Right ventricle myocardium superior (tissue), 1 donor: ENCODE results near the gene CCNI. TPM values are rescaled to one million over a fixed set of nuclear protein-coding genes. Genes with fewer than 3 reads are reported as not detected.
"Not testable (repeated sequence)": the region's sequence is repeated elsewhere in the genome, so short reads cannot be mapped to it uniquely, and the experiment has no call there.

Experiments used
- ATAC-seq: fragments of 200-7000 bp; cut with Tn5 transposase; one replicate; pipeline ENCODE4 v1.9.1; 2020; ENCODE audit warnings: mild to moderate bottlenecking; ENCODE audit not compliant: poor library complexity
- DNase-seq: peaks from one replicate; pipeline ENCODE4 v3.0.0-alpha.2; 2020
- intact Hi-C: fragments of 100-400 bp; cut with DNase I; formaldehyde crosslinking; loops from one replicate; pipeline ENCODE4 v1.11.2; 2022
- total RNA-seq: library from RNA; stranded (reverse); fragmentation: NEBNext Ultra II Directional; extraction: Animal tissue kit (Norgen Biotek cat#: 25700); gene quantifications from one replicate; pipeline ENCODE4 v1.2.1, GENCODE V29; 2021
- donor health status: DM: no; HTN: yes; CAD: no; lungs with severe emphysema.

Gene CCNI
- total RNA-seq, 1 donor from 2014 or later = 242 TPM

DNA sequence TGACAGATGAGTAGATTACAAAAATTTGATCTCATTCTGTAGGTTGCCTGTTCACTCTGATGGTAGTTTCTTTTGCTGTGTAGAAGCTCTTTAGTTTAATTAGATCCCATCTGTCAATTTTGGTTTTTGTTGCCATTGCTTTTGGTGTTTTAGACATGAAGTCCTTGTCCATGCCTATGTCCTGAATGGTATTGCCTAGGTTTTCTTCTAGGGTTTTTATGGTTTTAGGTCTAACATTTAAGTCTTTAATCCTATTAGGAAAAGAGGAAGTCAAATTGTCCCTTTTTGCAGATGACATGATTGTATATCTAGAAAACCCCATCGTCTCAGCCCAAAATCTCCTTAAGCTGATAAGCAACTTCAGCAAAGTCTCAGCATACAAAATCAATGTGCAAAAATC is 11.2 kb upstream of the CCNI start:
- ATAC-seq, DNase-seq, intact Hi-C loops: not testable (repeated sequence)

DNA sequence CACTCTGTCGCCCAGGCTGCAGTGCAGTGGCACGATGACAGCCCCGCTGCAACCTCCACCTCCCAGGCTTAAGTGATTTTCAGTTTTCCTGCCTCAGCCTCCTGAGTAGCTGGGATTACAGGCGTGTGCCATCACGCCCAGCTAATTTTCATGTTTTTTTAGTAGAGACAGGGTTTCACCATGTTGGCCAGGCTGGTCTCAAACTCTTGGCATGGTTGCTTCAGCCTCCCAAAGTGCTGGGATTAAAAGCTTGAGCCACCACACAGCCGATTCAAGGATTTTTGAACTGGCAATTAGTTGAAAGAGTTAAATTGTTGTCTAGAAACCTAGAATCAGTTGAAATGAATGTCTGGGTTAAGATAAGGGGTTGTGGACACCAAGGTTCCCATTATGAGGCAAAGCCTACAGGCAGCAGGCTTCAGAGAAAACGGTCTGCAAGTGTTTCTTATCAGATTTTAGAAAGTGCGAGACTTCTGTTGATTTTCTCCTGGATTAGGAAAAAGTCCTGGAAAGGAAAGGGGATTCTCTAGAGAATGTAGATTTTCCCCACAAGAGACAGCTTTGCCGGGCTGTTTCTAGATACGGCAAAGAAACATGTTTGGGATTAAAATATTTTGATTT is 8.3 kb upstream of the CCNI start:
- ATAC-seq = no peak
- intact Hi-C loops = no loop called here
- DNase-seq = no peak

DNA sequence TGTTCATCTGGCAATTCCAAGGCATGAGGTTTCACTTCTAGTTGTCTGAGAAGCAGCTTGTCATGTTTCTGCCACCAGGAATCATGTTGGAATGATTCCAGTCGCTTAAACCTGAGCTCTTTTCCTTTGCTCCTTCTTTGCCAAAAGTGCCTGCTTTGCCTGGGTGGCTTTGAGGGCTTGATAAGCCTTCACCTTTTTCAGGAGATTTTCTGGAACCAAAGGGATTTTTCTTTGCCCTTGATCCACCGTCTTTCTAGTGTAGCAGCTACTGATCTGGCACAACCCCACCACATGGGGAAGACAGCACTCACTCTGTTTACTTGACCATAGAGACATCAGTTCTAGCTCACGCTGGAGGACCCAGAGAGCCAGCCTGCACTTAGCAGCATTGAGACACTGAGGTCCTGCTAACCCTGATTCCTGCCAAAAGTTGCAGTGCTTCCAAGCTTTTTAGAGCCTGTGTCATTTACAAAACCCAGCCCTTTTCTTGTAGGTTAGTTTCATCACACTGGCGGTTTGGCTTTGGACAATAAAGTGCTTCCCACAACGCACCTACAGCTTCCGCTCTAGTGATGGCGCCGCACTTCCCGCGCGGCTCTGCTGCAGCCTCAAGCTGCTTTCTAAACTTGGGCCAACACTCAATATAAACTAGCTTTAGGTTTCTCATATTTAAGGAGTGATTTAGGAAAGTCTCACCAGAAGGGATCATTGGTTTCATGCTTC is 7.3 kb upstream of the CCNI start:
- ATAC-seq (no peak), DNase-seq (no peak)
- intact Hi-C loops = no loop called here

DNA sequence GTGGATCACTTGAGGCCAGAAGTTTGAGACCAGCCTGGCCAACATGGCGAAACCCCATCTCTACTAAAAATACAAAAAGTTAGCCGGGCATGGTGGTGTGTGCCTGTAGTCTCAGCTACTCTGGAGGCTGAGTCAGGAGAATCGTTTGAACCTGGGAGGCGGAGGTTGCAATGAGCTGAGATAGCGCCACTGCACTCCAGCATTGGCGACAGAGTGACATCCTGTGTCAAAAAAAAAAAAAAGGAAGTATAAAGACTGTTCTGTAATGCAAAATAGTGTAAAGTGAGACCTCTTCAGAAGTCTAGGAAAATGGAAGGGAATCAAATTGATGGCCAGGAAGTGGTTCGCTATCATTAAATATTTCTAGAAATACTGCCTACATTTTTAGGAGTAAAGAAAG is 5.0 kb upstream of the CCNI start:
- not testable (repeated sequence) for ATAC-seq, DNase-seq

DNA sequence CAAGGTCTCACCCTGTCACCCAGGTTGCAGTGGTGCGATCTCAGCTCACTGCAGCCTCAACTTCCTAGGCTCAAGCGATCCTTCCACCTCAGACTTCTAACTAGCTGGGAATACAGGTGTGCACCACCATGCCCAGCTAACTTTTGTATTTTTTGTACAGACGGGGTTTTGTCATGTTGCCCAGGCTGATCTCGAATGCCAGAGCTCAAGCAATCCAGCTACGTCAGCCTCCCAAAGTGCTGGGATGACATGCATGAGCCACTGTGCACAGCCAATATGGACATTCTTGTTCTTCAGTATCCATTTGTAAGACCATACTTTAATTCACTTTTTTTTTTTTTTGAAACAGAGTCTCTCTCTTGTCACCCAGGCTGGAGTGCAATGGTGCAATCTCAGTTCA is 3.5 kb upstream of the CCNI start:
- ATAC-seq (no peak), DNase-seq (no peak)
- intact Hi-C loops = no loop called here

More for the DNA sequence above, 5.0 kb upstream of the CCNI start:
- intact Hi-C loops = not testable (repeated sequence)

DNA sequence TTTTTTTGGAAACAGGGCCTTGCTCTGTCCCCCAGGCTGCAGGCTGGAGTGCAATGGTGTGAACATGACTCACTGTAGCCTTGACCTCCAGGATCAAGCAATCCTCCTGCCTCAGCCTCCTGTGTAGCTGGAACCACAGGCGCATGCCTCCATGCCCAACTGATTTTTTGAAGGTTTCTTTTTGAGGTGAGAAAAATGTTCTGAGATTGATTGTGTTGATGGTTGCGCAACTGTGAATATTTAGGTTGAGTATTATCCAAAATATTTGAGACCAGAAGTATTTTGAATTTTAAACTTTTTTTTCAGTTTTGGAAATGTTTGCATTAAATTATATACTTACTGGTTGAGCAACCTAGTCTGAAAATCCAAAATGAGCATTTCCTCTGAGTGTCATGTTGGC is 2.6 kb upstream of the CCNI start:
- intact Hi-C loops = no loop called here
- no peak for ATAC-seq

DNA sequence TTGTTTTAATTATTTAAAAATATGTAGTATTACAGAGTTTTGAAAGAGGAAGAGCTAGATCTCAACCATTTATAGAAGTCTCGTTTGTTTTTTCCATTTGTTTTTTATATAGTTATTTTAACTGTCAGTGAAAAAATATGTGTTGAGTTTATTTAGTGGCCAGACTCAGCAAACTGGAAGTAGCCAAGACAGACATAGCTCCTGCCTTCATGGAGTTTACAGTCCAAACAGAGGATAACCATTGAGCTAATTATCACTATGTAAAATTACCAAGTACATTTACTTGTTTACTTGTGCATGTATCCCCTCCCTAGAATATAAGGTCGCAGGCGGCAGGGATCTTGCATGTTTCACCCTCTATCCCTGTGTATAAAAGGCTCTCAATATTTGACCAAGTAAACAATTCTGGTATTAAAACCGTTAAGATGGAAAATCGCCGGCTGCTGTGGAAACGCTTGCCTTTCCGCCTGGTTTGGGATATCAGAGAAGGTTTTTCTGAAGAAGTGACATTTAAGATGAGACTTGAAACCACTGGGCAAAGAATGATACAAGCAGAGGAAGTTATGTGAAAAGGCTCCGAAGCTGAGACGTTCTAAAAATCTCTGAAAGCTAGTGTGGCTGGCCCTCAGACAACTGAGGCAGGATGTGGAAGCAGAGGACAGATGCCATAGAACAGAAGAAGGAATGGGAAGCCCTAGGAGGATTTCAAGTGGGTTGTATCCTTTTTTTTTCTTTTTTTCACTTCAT is 1.3 kb upstream of the CCNI start:
- no peak for DNase-seq
- intact Hi-C loops = no loop called here
- ATAC-seq = no peak

More for the DNA sequence above, 2.6 kb upstream of the CCNI start:
- no peak for DNase-seq

DNA sequence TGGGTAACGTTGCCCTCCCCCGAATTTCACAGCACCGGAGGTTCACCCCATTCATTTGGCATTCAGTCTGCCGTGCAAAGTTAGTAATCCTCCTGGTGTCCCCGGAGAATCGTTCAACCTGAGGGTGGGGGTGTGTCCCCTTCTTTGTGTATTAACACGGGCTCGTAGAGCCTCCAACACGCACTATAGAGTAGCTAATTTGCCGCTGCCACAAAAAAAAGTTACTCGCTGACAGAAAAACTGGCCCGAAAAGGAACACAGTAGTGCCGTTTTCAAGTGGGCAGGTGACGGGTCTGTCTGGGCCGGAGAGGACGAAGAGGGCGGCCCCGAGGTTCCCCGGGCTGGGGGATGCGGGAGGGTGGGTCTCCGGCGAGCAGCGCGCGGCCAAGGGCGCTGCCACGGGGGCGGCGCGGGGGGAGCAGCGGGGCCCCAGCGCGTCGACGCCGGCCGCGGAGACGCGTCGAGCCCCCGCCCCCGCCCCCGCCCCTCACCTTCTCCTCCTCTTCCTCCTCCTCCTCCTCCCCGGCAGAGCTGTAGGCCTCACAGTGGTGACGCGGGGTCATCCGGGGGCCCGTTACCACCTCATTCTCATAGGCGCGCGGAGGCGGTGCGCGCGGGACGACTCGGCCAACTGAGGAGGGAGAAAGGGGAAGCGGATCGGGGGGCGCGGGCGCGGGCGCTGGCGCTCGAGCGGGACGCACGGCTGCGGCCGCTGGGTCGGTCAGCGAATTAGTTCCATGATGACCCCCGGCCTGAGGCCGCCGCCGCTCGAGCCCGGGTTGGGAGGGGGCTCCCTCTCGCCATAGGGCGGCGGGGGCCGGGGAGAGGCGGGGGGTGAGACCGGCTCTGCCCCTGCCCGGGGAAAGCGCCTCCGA is 571 bp downstream of the CCNI start:
- DNase-seq (peak; percentile 87), ATAC-seq (peak; percentile 72)
- intact Hi-C loops = no loop called here

DNA sequence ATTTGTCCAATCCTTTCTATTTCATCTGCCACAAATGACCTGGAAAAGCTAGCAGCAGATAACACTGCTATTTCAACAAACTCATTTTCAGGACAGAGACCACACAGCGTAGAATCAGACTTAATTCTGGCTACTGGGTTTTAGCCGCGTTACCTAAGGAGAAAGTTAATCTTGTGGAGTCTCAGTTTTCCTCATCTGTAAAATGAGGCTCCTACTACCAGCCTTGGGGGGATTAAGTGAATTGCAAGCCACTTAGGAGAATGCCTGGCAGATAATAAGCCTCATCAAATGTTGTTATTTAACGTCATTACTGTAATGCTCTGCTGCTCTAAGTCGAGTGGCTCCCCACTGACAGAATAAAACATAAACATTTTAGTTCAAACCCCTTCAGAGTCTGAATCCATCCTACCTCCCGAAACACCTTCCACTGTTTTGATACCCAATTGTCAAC is 1.4 kb downstream of the CCNI start:
- no peak for DNase-seq
- intact Hi-C loops = no loop called here
- no peak for ATAC-seq

DNA sequence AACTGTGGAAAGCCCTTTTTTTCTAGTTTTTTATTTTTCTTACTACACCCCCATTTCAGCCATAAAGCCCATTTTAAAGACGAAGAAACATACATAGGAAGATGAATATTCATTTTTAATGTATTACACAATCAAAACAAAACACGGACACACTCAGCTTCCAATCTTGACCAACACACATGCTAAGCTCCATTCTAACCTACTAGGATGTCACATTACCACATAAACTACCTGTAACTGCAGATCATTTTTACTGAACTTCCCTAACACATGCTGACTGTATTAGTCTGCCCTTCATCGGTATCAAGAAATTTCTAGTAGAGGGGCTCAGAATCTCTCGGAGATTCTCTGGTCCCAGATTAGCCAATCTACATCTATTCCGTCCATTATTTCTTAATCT is 1.8 kb downstream of the CCNI start:
- intact Hi-C loops = no loop called here
- no peak for ATAC-seq

DNA sequence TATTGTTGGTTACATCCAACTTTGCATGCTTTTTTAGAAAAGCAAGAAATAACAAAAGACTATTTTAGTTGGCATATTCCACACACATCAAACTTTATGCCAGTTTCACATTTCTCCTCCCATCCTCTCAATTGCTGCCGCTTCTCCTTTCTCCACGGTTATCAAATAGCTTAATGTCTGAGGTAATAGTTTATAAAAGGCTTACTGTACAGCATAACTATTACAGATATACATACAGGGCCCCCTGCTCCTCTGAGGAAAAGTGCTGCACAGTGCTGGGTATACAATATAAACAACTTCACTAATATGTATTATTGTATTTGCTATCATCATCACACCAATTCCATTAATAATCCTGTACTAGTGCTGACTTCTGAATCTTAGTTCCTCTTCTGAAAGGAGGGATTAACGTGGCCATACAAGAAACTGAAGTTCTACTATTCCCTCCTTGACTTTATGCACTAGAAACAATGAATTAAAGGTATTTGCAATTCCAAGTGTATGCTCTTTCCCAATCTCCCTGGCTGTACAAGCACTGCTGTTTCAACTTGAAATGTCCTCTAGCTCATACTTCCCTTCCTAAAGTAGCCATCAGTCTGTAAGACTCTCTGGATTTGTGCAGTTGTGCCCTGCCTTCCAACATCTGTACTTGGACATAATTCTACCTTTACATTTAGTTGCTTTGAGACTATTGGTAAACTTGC is 2.5 kb downstream of the CCNI start:
- intact Hi-C loops = no loop called here
- DNase-seq = no peak
- ATAC-seq = no peak

More for the DNA sequence above, 1.8 kb downstream of the CCNI start:
- no peak for DNase-seq

DNA sequence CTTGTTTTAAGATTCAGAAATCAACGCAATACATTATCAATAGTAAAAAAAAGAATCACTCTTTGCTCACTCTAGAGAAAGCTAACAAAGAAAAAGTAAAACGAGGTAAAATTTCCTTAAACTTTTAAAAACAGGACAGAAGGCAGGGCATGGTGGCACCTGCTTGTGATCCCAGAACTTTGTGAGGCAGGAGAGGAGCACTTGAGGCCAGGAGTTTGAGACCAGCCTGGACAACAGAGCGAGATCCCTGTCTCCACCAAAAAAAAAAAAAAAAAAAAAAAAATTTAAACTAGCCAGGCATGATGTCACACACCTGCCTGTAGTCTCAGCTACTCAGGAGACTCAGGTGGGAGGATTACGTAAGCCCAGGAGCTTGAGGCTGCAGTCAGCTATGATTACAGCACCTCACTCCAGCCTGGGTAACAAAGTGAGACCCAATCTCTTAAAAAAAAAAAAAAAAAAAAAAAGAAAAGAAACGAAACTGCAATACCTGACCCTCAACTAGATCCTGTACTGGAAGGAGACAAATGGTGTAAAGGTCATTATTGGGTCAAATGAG is 3.5 kb downstream of the CCNI start:
- intact Hi-C loops = no loop called here
- DNase-seq (no peak), ATAC-seq (no peak)

DNA sequence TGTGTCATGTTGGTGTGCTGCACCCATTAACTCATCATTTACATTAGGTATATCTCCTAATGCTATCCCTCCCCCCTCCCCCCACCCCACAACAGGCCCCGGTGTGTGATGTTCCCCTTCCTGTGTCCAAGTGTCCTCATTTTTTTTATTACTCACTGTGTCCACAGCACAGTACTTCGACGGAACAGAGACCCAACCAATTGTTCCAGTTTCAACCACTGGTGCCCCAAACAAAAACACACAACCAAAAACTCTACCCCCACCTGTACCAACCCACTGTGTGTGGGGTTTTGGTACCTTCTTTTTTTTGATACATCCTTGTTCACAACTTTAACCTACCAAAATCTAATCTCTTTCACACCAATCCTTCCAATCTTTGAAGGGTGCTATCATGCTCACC is 6.3 kb downstream of the CCNI start:
- DNase-seq, intact Hi-C loops, ATAC-seq: not testable (repeated sequence)

DNA sequence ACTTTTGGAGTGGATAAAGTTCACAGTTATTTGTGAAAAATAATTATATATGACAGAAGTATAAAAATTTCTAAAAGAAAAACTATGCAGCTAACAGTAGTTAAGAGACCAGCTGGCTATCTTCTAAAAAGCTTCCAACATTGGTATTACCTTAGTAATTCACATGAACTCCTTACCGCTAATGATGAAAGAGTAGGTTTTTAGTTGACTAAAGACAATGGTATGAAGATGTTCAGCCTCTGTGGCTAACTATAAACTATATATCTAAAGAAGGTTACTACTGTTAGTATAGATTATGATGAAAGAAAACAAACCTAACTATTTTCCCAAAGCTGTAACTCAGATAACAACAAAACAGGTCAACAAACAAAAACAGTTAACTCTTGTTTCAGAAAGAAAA is 10.4 kb downstream of the CCNI start:
- intact Hi-C loops = no loop called here
- ATAC-seq (no peak), DNase-seq (no peak)

DNA sequence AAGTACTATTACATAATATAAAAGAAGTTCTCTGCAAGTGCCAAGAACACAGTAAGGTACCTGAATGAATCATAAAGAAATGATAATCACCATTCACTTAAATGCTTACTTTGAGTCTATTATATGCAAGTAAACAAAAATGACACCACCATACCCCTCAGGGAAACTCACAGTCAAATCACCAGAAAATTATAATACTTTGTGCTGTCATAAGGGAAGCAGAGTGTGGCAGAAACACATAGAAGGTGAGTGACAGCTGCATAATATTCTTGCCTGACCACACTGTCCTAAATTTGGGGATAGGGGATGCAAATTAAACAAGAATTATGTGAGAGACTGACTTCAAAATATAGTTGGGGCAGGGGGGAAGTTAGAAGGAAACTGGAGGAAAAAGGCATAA is 12.9 kb downstream of the CCNI start:
- ATAC-seq = no peak
- no peak for DNase-seq
- intact Hi-C loops = no loop called here

DNA sequence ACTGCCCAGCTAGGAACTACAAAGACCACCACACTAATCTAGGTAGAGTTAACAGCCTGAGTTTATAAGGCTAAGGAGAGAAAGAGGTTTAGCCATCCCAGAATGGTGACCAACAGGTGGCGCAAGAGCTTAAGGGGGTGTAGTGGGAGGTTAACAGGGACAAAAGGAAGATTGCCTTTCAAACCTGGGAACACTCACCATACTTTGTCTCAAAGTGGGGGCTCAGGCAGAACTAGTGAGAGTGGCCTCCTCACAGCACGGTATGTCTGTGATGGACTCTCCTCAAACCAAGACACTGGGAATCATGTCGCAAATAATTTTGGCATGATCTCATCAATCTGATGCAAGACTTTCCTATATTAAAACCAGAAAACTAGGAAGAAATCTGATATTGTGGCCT is 23.4 kb downstream of the CCNI start:
- intact Hi-C loops = no loop called here
- ATAC-seq (peak; percentile 47), DNase-seq (no peak)

DNA sequence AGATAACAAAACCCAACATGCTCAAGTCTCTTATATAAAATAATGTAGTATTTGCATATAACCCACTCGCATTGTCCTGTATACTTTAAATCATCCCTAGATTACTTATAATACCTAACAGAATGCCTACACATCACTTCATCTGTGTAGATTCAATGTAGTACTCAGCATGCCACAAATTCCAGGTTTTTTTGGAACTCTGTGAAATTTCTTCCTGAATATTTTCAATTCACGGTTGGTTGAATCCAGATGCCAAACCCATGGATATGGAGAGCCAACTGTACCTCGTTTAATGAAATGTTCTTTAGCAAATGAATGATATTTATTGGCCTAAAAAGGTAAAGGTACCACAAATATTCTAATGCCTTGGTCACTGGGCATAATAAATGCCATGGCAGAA is 24.8 kb downstream of the CCNI start:
- intact Hi-C loops = no loop called here
- no peak for DNase-seq
- no peak for ATAC-seq

DNA sequence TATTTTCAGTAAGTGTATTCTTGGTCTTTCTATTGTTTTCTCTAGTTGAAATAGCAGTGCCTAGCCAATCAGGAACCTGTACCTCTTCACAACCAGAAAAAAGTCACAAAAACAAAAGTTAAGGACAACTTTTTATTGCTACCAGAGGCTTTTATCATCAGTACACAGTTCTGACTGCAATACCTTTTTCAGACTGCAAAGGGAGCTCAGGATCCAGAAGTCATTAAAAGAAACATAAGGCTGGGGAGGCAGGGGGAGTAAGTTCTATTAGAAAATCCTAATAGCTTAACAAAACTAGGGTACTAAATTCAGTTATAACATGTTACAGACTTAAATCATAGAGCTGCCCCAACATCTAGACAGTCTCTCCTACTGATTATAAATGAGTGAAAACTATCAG is 28.8 kb downstream of the CCNI start:
- DNase-seq = no peak
- intact Hi-C loops = no loop called here
- ATAC-seq = no peak
